Neural progenitor cell (in vitro differentiated cells): ENCODE results near the gene PBX1. TPM values are rescaled to one million over a fixed set of nuclear protein-coding genes. Genes with fewer than 3 reads are reported as not detected.
A peak's percentile ranks its signal among the peaks of the same experiment; 100 is the strongest.

Experiments
- DNase-seq: peaks from one replicate; pipeline ENCODE4 v3.0.0-alpha.2; 2016; ENCODE audit warnings: low spot score
- H2AFZ ChIP-seq: fragments of 200-600 bp; sonication (generic); replicated peaks from 2 replicates; pipeline ENCODE4 v1.6.1; 2016; ENCODE audit warnings: antibody characterized with exemption
- H3F3A ChIP-seq: fragments of 200-600 bp; sonication (generic); 2 replicates; pipeline ENCODE4 v1.6.1; 2016; ENCODE audit warnings: antibody characterized with exemption, low read depth
- H3K27ac ChIP-seq: fragments of 200-600 bp; sonication (generic); 2 replicates; pipeline ENCODE4 v1.5.1; 2016; ENCODE audit warnings: mild to moderate bottlenecking
- H3K27me3 ChIP-seq: fragments of 200-600 bp; sonication (generic); 2 replicates; pipeline ENCODE4 v1.6.1; 2016; ENCODE audit warnings: mild to moderate bottlenecking, moderate library complexity
- H3K36me3 ChIP-seq: fragments of 200-600 bp; sonication (generic); 2 replicates; pipeline ENCODE4 v1.5.1; 2016
- H3K4me1 ChIP-seq: fragments of 200-600 bp; sonication (generic); 2 replicates; pipeline ENCODE4 v1.6.1; 2016; ENCODE audit warnings: mixed run types
- H3K4me2 ChIP-seq: fragments of 200-600 bp; sonication (generic); 2 replicates; pipeline ENCODE4 v1.6.1; 2016
- H3K4me3 ChIP-seq: fragments of 200-600 bp; sonication (generic); 2 replicates; pipeline ENCODE4 v1.5.1; 2016
- H3K79me2 ChIP-seq: fragments of 200-600 bp; sonication (generic); 2 replicates; pipeline ENCODE4 v1.6.1; 2016; ENCODE audit warnings: low read depth
- H3K9ac ChIP-seq: fragments of 200-600 bp; sonication (generic); 2 replicates; pipeline ENCODE4 v1.6.1; 2016
- H3K9me3 ChIP-seq: fragments of 200-600 bp; sonication (generic); 2 replicates; pipeline ENCODE4 v1.5.1; 2016; ENCODE audit warnings: low read depth
- H4K20me1 ChIP-seq: fragments of 200-600 bp; sonication (generic); 2 replicates; pipeline ENCODE4 v1.6.1; 2016; ENCODE audit warnings: low read depth
- H3K27ac Mint-ChIP-seq: 3 replicates; pipeline ENCODE4 v1.8.0; 2021; ENCODE audit warnings: mixed read lengths
- H3K27me3 Mint-ChIP-seq: 2 replicates; pipeline ENCODE4 v1.8.0; 2022; ENCODE audit warnings: low read depth, mild to moderate bottlenecking, inconsistent platforms, moderate library complexity, mixed read lengths; ENCODE audit not compliant: insufficient read depth
- H3K36me3 Mint-ChIP-seq: 3 replicates; pipeline ENCODE4 v1.8.0; 2021; ENCODE audit warnings: mixed read lengths
- H3K4me1 Mint-ChIP-seq: 3 replicates; pipeline ENCODE4 v1.8.0; 2021; ENCODE audit warnings: mixed read lengths
- H3K4me3 Mint-ChIP-seq: 3 replicates; pipeline ENCODE4 v1.8.0; 2021; ENCODE audit warnings: mild to moderate bottlenecking, moderate library complexity, mixed read lengths
- H3K9me3 Mint-ChIP-seq: 3 replicates; pipeline ENCODE4 v1.8.0; 2020; ENCODE audit warnings: mixed read lengths
- EZH2 ChIP-seq: fragments of 200-600 bp; sonication (generic); IDR thresholded peaks from 2 replicates; pipeline ENCODE4 v1.6.1; 2017; ENCODE audit warnings: antibody characterized with exemption, mild to moderate bottlenecking, moderate library complexity
- EZH2phosphoT487 ChIP-seq: fragments of 200-600 bp; sonication (generic); IDR thresholded peaks from 2 replicates; pipeline ENCODE4 v1.6.1; 2017; ENCODE audit warnings: antibody characterized with exemption
- total RNA-seq: library from RNA; depleted of rRNA; stranded (reverse); fragments of >200 nt; gene quantifications from 2 replicates; pipeline ENCODE4 v1.2.3, GENCODE V29; 2015; ENCODE audit warnings: low replicate concordance
- TF ChIP-seq, protein P1 (sequence below): fragments of 200-600 bp; sonication (generic); IDR thresholded peaks from 2 replicates; pipeline ENCODE4 v1.5.1; 2017; ENCODE audit warnings: antibody characterized with exemption, mild to moderate bottlenecking

Gene PBX1
- total RNA-seq, 1 donor from 2014 or later, result 91.1 TPM

GRCh38 chr1:164605254-164606091 lies 46.5 kb downstream of the PBX1 start:
- Mint-ChIP-seq H3K27ac (no peak overlapping the region), H3K9me3 (no peaks in the 10 kb centered on the region), H3K27me3 (no peaks in the 10 kb centered on the region), H3K4me1 (peaks cover 69% of the 10 kb centered on the region), H3K4me3 (no peak overlapping the region), H3K36me3 (peaks cover 12% of the 10 kb centered on the region)
- Histone ChIP-seq H3K4me3 (peak overlapping the region; percentile 15), H3K9me3 (no peaks in the 10 kb centered on the region), H2AFZ (no peak overlapping the region), H3K4me2 (peak overlapping the region; percentile 69), H3K27me3 (no peaks in the 10 kb centered on the region), H3F3A (peaks cover 57% of the 10 kb centered on the region), H3K9ac (no peak overlapping the region), H3K79me2 (peaks cover 95% of the 10 kb centered on the region), H4K20me1 (peaks cover 61% of the 10 kb centered on the region), H3K4me1 (peaks cover 81% of the 10 kb centered on the region), H3K27ac (peak overlapping the region; percentile 74), H3K36me3 (no peaks in the 10 kb centered on the region)
- DNase-seq, result peak; percentile 66
- TF ChIP-seq EZH2 (no peak), EZH2phosphoT487 (no peak)
- TF ChIP-seq, protein P1, sequence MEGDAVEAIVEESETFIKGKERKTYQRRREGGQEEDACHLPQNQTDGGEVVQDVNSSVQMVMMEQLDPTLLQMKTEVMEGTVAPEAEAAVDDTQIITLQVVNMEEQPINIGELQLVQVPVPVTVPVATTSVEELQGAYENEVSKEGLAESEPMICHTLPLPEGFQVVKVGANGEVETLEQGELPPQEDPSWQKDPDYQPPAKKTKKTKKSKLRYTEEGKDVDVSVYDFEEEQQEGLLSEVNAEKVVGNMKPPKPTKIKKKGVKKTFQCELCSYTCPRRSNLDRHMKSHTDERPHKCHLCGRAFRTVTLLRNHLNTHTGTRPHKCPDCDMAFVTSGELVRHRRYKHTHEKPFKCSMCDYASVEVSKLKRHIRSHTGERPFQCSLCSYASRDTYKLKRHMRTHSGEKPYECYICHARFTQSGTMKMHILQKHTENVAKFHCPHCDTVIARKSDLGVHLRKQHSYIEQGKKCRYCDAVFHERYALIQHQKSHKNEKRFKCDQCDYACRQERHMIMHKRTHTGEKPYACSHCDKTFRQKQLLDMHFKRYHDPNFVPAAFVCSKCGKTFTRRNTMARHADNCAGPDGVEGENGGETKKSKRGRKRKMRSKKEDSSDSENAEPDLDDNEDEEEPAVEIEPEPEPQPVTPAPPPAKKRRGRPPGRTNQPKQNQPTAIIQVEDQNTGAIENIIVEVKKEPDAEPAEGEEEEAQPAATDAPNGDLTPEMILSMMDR, result no peak

GRCh38 chr1:164607351-164607750 lies 48.4 kb downstream of the PBX1 start:
- Histone ChIP-seq H2AFZ (no peak overlapping the region), H3K4me3 (no peak overlapping the region), H3F3A (peaks cover 54% of the 10 kb centered on the region), H3K4me1 (peaks cover 84% of the 10 kb centered on the region), H3K27me3 (no peaks in the 10 kb centered on the region), H3K9me3 (no peaks in the 10 kb centered on the region), H3K79me2 (peaks cover 96% of the 10 kb centered on the region), H3K9ac (no peak overlapping the region), H3K4me2 (no peak overlapping the region), H3K36me3 (no peaks in the 10 kb centered on the region), H4K20me1 (peaks cover 58% of the 10 kb centered on the region), H3K27ac (no peak overlapping the region)
- DNase-seq, result no peak
- peaks cover 73% of the 10 kb centered on the region for H3K4me1 Mint-ChIP-seq
- H3K27me3 Mint-ChIP-seq, result peaks cover 5% of the 10 kb centered on the region
- H3K27ac Mint-ChIP-seq, result no peak overlapping the region
- no peak for TF ChIP-seq EZH2
- TF ChIP-seq, protein P1, result no peak
- TF ChIP-seq EZH2phosphoT487, result no peak
- H3K4me3 Mint-ChIP-seq, result no peak overlapping the region
- no peaks in the 10 kb centered on the region for H3K9me3 Mint-ChIP-seq
- H3K36me3 Mint-ChIP-seq, result peaks cover 12% of the 10 kb centered on the region

DNA sequence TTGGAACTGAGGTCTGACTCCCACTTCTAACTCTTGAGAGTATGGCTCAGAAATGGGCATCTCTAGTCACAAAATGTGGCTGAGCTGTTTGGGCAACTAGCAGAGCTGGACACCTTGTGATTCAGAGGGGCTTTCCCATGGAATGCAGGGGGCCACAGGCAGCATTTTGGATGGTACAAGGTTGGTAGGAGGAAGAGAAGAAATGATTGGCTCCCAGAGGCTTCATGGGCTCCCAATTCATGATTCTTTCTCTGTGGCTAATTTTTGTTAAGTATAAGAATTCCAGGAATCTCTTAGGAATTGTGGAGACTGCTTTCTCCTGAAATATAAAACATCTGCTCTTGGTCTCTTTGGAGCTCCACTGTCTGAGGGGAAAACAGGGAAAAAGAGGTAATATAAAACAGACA lies 49.7 kb downstream of the PBX1 start:
- no peak overlapping the region for H3K27ac ChIP-seq
- Mint-ChIP-seq H3K4me1 (peaks cover 75% of the 10 kb centered on the region), H3K4me3 (no peak overlapping the region), H3K9me3 (no peaks in the 10 kb centered on the region), H3K27ac (no peak overlapping the region), H3K27me3 (peaks cover 5% of the 10 kb centered on the region), H3K36me3 (peaks cover 12% of the 10 kb centered on the region)
- peaks cover 96% of the 10 kb centered on the region for H3K79me2 ChIP-seq
- H3K27me3 ChIP-seq, result no peaks in the 10 kb centered on the region
- H3K9me3 ChIP-seq, result no peaks in the 10 kb centered on the region
- no peak overlapping the region for H3K4me3 ChIP-seq
- H2AFZ ChIP-seq, result no peak overlapping the region
- peaks cover 43% of the 10 kb centered on the region for H3F3A ChIP-seq
- H3K9ac ChIP-seq, result no peak overlapping the region
- peak overlapping the region; percentile 2 for H3K4me2 ChIP-seq
- peaks cover 82% of the 10 kb centered on the region for H3K4me1 ChIP-seq
- peaks cover 59% of the 10 kb centered on the region for H4K20me1 ChIP-seq
- TF ChIP-seq EZH2phosphoT487 (no peak), EZH2 (no peak)
- TF ChIP-seq, protein P1, result no peak
- no peaks in the 10 kb centered on the region for H3K36me3 ChIP-seq
- no peak for DNase-seq
